HG03520 (cell line): Measurements from ENCODE around the gene CSTB.

Experiments
- ATAC-seq: cut with Tn5 transposase; IDR thresholded peaks from one replicate; pipeline ENCODE4 v1.9.1; 2021; ENCODE audit warnings: mild to moderate bottlenecking, moderate library complexity; ENCODE audit not compliant: unreplicated experiment

CSTB gene

DNA sequence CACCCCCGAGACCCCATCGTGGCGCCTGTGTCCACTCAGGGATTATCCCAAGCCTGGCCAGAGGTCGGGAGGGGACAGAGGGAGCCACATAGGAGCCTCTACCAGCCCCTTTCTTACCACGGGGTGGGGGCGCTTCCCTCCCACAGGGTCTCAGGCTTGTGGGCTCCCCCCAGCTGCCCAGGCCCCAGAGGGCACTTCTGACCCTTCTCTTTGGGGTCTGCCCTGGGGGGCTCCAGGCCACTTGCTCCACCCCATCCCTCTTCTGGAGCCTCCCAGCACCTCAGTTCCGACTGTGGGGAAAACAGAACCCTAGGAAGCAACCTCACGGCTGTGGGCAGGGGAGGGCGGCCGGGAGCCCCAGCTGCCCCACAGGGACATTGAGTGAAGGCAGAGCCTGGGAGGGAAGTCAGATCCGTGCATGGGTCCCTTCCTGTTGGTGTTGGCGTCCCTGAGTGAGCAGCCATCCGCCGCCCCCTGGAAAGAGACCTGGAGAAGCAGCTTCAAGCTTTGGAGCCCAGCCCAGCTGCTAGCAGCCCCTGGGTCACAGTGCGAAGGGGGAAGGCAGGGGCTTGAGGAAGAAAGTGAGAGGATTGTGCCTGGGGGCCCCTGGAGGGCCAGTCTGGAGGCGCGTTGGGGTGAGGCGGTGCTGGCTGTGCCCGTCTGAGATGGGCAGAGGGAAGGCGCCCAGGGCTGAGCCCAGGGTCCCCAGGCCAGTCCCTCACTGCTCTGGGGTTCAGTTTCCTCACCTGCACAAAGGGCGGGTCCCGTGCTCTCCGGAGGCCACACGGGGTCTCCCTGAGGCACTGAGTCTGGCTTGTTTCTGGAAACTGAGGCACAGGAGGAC, 35.4 kb upstream of the CSTB start:
- no peak for ATAC-seq

DNA sequence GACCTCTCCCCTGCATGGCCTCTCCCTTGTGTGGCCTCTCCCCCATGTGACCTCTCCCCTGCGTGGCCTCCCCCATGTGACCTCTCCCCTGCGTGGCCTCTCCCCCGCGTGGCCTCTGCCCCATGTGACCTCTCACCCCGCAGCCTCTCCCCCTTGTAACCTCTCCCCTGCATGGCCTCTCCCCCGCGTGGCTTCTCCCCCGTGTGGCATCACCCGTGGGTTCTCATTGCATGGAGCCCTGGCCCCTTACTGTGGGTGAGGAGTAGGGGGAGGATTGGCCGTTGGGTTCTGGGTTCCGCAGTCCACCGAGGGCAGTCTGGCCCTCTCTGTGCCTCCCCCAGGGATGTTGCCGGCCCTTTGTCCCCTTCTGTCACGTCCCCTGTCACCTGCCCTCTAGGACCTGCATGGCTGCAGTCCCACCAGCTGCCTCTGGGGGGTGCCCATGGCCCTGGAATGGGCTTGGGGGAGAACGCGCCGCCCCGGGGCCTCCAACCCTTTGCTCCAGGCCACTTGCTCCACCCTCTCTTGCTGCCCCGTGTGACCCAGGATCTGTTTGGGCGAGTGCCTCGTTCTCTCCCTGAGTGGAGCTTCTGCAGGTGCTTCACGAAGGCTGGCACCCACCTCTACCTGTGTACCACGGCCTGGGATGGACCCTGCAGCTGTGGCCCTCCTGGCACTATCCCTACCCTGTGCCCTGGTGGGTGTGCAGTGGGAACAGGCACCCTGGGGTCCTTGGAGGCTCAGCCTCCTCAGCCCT, 34.6 kb upstream of the CSTB start:
- ATAC-seq: peak; percentile 64

DNA sequence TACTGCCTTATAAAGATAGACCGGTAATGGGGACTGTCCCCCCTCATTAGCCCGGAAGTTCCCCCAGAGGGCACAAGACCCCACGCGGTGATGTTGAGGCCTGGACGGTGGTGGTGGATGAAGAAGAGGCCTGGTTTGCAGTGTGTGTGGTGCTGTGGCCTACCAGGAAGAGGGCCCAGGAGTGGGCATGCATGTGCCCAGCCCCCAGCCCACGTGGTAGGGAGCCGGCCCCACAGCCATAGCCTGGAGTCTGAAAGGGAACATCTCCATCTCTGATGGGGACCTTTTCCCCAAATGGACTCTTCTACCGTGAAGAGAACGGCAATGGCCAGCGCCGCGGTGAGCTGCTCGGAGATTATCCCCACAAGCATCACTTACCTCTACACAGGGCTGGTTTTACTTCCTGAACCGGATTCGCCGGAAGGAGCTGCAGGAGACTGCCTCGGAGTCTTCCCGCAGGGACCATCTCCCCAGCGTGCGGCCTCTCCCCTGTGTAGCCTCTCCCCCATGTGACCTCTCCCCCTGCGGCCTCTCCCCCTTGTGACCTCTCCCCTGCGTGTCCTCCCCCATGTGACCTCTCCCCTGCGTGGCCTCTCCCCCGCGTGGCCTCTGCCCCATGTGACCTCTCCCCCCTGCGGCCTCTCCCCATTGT, 33.9 kb upstream of the CSTB start:
- no peak for ATAC-seq

DNA sequence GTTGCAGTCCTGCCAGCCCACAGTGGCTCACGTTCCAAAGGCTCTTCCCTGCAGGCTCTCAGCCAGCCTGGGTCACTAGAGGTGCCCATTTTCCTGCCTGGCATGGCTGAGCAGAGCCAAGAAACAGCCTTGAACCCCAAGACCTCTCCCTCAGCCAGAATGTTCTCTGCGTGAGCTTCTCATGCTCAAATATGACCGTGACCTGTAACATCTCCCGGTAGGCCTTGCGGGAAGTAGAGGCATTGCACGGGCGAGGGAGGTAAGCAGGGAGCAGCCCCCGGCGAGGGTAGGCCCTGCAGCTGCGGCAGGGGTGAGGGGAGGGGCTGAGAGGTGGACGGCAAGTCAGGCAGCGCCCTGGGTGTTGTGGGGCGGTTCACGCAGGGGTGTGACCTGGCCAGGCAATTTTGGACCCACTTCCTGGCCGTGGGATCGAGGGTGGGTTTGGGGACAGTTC, 33.3 kb upstream of the CSTB start:
- no peak for ATAC-seq

DNA sequence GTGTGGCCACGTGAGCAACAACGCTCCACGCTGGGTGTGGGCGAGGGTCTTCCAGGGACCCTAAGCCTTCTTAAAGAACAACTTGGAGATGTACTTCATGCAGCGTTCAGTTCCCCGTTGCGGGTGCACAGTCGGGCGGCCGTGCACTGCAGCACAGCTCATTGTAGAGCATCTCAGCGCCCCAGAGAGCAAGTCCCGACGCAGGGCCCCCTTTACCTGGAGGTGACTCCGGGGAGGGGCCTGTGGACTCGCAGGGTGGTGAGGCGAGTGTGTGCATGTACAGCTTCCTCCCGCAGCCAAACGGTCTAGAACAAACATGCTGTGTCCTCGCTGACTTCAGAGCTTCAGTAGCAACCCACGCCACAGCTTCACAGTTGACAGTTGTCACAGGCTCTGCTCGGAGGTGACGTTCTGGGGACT, 32.7 kb upstream of the CSTB start:
- ATAC-seq: no peak

DNA sequence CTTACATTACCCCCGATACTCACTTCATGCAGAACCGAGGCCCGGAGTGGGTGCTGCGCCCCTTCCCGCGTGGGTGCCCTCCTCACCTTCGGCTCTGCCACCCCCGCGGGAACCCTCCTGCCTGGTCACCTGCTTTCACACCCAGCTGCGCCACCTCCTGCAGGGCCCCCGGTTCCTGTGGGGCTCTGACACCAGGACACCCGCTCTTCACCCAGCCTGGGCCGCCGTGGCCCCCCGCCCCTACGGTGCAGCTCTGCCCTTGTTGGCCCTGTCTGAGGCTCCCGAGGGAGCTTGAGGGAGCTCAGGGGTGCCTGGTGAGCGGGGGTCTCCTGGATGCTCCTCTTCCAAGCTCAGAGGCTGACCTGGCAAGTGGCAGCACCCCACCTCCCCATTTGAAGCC, 32.3 kb upstream of the CSTB start:
- ATAC-seq: no peak

DNA sequence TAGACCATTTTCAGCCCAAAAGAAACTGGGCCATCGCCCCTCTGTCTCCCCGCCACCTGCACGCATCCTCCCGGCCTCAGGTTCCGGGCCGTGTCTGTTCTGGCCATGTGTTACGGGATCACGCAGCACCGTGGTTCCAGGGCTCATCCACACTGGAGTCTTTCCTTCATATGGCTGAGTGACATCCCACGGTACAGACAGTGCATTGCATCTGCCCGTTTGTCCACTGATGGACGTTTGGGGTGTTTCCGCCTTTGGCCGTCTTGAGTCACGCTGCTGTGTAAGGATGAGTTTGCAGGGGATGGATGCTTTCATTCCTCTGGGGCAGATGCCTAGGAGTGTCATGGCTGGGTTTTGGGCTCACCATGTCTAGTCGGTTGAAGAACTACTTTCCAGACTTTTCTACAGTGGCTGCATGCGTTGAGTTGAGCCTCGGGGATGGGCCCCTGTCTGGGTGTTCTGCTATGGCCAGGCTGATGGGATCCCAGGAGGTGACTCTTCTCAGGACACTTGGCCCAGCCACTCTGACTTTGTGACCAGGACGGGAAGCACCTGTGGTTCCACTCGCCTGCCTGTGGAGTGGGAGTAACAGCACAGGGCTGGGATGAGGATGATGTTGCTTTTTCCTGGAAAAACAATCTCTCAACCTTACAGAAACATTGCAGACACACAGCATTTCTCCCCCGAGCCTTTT, 30.1 kb upstream of the CSTB start:
- no peak for ATAC-seq

DNA sequence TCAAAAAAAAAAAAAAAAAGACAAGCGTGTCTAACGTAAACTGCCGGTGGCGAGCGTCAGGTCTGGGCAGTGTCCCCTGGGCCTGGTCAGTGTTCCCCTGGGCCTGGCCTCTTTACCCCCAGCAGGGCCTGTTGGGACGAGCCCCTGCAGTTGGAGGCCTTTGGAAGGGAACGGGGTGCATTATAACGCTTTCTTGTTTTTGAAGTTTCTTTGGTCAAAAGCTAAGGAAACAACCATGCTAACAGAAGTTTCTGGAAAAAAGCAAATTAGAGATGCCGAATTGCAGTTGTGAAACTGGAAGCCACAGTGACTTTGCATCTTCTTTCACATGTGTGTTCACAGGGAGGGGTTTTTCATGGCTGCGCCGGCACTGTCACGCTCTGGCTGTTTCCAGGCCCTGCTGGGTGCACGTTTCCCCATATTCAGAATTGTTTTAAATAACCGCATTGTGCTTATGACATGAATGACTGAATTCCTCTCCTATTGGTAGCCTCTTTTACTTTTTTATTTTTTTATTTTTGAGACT, 29.2 kb upstream of the CSTB start:
- ATAC-seq: peak; percentile 70

DNA sequence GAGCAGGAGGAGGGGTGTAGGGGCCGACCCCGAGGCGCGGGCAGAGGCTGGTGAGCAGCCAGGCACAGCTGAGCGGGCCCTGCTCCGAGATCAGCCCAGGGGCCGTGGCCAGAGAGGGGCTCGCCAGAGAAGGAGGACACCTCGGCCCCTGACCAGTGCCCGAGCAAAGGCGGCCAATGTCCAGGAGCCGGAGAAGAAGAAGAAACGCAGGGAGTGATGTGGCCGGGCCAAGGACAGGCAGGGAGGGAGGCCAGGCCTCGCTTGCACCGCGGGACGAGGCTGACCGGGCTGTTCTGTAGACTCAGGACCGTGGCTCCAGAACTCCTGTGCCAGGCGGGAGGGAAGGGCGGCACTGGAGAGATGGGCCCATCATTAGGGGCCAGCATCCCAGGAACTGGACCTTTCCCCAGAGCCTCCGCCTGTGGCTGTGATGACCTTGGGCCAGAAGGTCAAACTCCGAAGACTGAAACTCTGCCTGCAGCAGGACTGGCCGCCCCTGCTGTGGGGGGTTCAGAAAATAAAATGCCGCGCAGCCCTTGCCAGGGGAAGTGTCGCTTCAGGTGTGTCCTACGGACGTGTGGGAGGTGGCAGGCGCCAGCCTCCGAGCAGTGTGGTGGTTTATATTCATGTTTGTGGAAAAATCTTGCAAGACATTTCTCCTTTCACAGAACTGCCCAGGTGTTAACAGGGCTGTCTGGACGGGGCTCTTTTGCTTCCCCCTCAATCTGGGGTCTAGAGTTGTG, 27.6 kb upstream of the CSTB start:
- ATAC-seq: no peak

DNA sequence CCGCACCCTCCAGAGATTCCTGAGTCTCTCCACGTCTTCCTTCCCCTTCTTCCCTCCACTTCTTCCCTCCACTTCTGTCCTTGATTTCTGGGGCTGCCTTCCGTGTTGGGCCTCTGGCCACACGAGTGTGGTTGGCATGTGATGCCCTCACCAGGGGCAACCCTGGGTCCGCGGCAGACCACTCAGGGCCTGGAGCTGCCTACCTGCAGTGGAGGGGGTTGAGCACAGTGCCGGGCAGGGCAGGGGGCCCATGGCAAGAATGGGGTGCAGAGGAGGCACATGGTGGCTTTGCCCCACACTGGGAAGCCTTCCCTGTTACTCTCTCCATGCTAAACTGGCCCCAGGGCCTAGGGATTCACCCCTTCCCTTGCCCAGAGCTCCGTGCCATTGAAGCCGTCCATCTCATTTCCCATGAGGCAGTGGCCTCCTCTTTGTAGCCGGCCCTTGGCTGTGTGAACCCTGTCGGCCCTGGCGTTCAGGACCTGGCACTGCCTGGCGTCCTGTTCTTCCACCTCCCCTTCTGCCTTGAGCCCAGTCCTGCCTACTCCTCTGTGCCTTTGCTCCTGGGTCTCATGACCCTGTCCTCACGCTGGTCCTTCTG, 26.7 kb upstream of the CSTB start:
- ATAC-seq: no peak

DNA sequence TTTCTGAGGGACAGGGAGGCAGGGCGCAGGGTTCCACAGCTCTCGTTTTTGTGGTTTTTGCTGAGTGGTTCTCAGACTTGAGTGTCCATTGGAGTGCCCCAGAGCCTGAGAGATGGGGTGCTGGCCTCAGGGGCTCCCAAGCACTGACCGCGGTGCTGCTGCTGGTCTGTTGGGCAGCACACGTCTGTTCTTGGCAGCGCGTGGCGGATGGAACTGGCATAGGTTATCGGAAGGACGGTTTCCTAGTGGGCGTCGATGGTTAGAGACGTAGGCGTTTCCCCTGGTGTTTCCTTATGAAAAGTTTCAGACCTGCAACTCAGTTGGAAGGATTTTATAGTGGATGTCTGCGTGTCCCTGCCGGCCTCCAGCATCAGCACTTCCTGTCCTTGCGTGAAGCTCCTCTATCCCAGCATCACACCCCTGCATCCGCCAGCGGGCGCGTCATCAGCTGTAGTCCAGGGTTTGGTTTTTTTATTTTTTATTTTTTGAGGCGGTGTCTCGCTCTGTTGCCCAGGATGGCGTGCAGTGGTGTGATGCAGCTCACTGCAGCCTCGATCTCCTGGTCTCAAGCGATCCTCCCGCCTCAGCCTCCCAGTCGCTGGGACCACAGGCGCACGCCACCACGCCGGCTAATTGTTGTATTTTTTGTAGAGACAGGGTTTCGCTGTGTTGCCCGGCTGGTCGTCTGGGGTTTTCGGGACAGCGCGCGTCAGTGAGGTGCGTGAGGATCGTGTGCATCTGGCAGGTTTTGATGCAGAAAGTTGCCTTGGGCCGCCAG, 25.1 kb upstream of the CSTB start:
- ATAC-seq: no peak

DNA sequence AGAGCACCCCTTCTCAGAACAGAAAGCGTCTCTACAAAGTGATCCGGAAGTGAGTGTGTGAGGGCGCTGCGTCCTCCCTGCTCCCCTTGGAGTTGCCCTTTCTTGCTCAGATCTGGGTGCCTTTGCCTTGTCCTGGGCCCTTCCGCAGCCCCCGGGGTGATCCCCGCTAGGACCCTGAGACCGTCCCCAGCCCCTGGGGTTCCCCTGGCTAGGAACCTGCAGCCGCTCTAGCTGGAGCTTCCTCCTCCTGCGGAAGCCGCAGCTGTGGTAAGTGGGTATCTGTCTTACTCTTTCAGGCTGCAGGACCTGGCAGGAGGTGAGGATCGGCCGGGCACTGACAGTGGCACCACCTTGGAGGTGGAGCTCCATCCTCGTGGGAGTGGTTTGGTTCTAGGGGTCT, 24.5 kb upstream of the CSTB start:
- no peak for ATAC-seq

DNA sequence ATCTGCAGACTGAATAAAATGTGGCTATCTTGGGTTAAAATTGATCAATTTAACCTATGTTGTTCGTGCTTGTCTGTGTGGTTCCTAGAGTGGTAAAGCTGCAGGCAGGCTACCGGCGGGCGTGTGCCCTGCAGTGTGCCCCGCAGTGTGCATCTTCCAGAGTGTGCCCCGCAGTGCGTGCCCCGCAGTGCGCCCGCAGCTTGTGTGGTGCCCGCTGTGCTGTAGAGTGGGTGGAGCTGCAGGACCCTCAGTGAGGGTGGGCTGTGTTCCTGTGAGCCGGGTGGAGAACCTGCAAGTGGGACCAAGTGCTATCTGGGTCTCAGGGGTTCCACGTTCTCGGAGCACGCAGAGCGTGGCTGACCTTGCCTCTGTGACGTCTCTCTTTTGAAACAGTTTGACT, 24.0 kb upstream of the CSTB start:
- no peak for ATAC-seq

DNA sequence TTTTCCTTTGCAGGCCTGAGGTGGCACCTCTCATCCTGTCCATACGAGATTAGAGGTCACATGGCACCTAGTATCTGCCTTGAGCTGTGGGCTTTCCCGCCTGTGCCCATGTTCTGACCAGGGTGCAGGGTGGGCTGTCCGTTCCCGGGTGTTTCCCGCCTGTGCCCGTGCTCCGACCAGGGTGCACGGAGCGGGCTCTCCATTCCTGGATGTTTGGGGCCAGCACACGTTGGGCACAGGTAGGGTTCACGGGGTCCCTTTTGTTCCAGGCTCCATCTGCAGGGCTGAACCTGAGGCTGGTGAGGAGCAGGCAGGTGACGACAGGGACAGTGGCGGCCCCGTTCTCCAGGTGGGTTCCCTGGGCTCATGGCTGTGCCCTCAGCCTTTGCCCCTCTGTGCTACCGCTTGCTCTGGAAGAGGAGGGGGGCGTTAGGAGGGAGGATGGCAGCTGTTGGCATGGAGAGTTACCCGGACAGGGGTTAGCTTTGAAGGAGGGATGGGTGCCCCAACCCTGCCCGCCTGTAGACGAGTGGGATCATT, 23.3 kb upstream of the CSTB start:
- no peak for ATAC-seq

DNA sequence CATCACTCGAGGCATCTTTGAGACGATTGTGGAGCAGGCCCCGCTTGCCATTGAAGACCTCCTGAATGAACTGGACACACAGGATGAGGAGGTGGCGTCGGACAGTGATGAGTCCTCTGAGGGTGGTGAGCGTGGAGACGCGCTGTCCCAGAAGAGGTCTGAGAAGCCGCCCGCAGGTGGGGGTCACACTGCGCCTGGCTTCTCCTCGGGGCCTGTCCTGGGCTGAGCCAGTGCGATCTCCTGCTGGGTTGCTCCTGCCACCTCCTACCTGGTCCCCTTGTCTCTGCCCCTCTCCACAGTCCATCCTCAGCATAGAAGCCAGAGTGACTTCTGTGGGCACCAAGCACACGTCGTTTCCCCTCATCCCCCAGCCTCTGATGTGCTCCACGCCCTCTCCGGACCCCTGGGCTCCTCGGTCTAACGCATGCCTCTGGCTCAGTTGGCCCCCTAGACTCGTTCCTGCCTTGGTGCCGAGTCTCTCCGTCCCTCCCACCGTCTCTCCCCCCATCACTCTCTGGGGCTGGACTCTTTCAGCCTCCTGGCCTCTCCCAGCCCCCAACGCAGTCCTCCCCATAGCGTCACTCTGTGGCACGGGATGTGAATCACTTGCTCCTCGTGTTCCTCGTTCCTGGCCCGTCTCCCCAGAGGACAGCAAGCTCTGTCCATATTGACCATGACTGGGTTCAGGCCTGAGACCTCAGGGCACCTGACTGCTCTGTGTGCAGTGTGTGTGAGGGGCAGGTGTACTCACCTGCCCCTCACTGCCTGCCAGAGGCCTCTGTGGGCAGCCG, 22.0 kb upstream of the CSTB start:
- ATAC-seq: no peak

DNA sequence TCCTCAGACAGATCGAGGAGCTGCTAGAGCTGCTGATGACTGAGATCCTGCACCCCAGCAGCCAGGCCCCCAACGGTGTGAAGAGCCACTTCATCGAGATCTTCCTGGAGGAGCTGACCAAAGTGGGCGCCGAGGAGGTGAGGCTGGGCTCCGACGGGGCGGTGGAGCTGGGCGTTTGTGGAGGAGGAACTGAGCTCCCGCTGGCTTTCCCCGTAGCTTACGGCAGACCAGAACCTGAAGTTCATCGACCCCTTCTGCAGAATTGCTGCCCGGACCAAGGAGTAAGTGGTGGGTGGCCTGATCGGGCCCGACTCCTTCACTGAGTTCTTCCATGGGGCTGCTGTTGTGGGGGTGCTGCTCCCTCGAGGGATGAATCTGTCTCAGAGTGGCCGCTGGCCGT, 21.3 kb upstream of the CSTB start:
- no peak for ATAC-seq

DNA sequence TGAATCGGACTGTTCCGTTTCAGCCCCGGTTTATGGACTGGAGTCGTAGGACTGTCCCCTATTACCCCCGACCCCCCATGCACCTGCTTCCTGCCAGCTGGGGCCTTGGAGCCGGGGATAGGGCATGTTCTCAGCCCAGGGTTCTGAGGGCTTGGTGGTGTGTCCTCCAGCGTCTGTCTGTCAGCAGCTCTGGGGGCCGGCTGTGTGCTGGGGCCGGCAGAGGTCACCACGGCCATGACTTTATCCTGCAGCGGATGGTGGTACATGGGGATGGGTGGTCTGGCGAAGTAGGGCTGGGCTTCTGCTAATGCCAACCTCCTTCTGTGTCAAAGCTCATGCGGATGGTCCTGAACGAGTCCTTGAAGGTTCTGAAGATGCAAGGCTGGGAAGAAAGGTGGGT, 18.7 kb upstream of the CSTB start:
- ATAC-seq: no peak

DNA sequence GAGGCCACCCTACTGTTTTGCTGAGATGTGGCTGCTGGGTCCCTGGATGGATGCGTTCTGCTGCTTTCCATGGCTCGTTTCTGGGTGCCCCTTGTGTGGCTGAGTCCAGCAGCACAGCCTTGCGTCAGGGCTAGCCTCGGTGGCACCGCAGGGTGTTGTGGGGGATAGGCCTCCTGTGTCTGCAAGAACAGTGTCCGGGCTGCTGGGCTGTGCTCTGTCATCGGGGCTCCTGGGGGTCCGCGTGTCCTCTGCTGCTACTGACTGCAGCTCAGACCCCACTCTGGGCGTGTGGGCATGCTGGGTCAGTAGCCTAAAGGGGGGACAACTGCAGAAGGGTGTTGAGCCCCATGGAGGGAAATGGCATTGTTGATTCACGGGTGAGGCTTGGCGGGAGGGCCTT, 18.2 kb upstream of the CSTB start:
- ATAC-seq: no peak
